GM21825 (cell line): ENCODE measurements around the gene PLCG2.
"Not testable (repeated sequence)": the region's sequence is repeated elsewhere in the genome, so short reads cannot be mapped to it uniquely, and the experiment has no call there.

Experiments
- ATAC-seq: cut with Tn5 transposase; IDR thresholded peaks from one replicate; pipeline ENCODE4 v1.9.1; 2021; ENCODE audit warnings: mild to moderate bottlenecking, moderate library complexity; ENCODE audit not compliant: unreplicated experiment

PLCG2 gene

GRCh38 chr16:81873843-81874752 is 95.0 kb downstream of the PLCG2 start:
- ATAC-seq, result no peak

- ATAC-seq, result no peak
Measured at GRCh38 chr16:81875461-81875860, 96.4 kb downstream of the PLCG2 start.

- ATAC-seq, result no peak
Measured at GRCh38 chr16:81876273-81876900, 97.3 kb downstream of the PLCG2 start.

- ATAC-seq, result not testable (repeated sequence)
Measured at GRCh38 chr16:81877490-81877889, 98.4 kb downstream of the PLCG2 start.

GRCh38 chr16:81878529-81878928 is 99.4 kb downstream of the PLCG2 start:
- ATAC-seq, result no peak

- no peak for ATAC-seq
Measured at GRCh38 chr16:81879625-81880024, 100.5 kb downstream of the PLCG2 start.

GRCh38 chr16:81880816-81881215 is 101.7 kb downstream of the PLCG2 start:
- ATAC-seq, result no peak

- no peak for ATAC-seq
Measured at GRCh38 chr16:81881228-81881627, 102.1 kb downstream of the PLCG2 start.

GRCh38 chr16:81882559-81882958 is 103.5 kb downstream of the PLCG2 start:
- no peak for ATAC-seq

GRCh38 chr16:81883235-81883634 is 104.1 kb downstream of the PLCG2 start:
- ATAC-seq, result no peak

GRCh38 chr16:81885976-81886586 is 107.0 kb downstream of the PLCG2 start:
- no peak for ATAC-seq

GRCh38 chr16:81888520-81889394 is 109.7 kb downstream of the PLCG2 start:
- no peak for ATAC-seq

- ATAC-seq, result no peak
Measured at GRCh38 chr16:81891736-81892364, 112.8 kb downstream of the PLCG2 start.

- ATAC-seq, result no peak
Measured at GRCh38 chr16:81894592-81894991, 115.5 kb downstream of the PLCG2 start.

- no peak for ATAC-seq
Measured at GRCh38 chr16:81896902-81897301, 117.8 kb downstream of the PLCG2 start.

- no peak for ATAC-seq
Measured at GRCh38 chr16:81899601-81900000, 120.5 kb downstream of the PLCG2 start.

- ATAC-seq, result no peak
Measured at GRCh38 chr16:81900014-81900413, 120.9 kb downstream of the PLCG2 start.

GRCh38 chr16:81900456-81900855 is 121.4 kb downstream of the PLCG2 start:
- ATAC-seq, result no peak

GRCh38 chr16:81901484-81901883 is 122.4 kb downstream of the PLCG2 start:
- ATAC-seq, result no peak

GRCh38 chr16:81902025-81902424 is 122.9 kb downstream of the PLCG2 start:
- no peak for ATAC-seq
